Neural crest cell (in vitro differentiated cells): ENCODE results near the gene OR8S1. TPM values are rescaled to one million over a fixed set of nuclear protein-coding genes. Genes with fewer than 3 reads are reported as not detected.

Source experiments
- DNase-seq: peaks from one replicate; pipeline ENCODE4 v3.0.0; 2021; ENCODE audit warnings: low read depth, mixed read lengths, low spot score
- H3K27ac Mint-ChIP-seq: one replicate; pipeline ENCODE4 v1.8.0; 2021; ENCODE audit warnings: mild to moderate bottlenecking, mixed read lengths; ENCODE audit not compliant: unreplicated experiment
- H3K27me3 Mint-ChIP-seq: 2 replicates; pipeline ENCODE4 v1.8.0; 2021; ENCODE audit warnings: low read depth, mild to moderate bottlenecking, mixed read lengths
- H3K36me3 Mint-ChIP-seq: 2 replicates; pipeline ENCODE4 v1.8.0; 2021; ENCODE audit warnings: low read depth, mild to moderate bottlenecking, mixed read lengths
- H3K4me1 Mint-ChIP-seq: 2 replicates; pipeline ENCODE4 v1.8.0; 2021; ENCODE audit warnings: mixed read lengths
- H3K4me3 Mint-ChIP-seq: one replicate; pipeline ENCODE4 v1.8.0; 2021; ENCODE audit warnings: mild to moderate bottlenecking, mixed read lengths
- H3K9me3 Mint-ChIP-seq: 2 replicates; pipeline ENCODE4 v1.8.0; 2021; ENCODE audit warnings: mixed read lengths
- CTCF ChIP-seq: fragments of 200-600 bp; sonication (generic); conservative IDR thresholded peaks from 2 replicates; pipeline ENCODE4 v1.5.0; 2021; ENCODE audit warnings: antibody characterized with exemption, mild to moderate bottlenecking
- long read RNA-seq: library from polyadenylated mRNA; unstranded; transcript quantifications from one replicate; pipeline ENCODE4 v2.0.0, GENCODE V29; 2020
- total RNA-seq: library from RNA; stranded (reverse); gene quantifications from 2 replicates; pipeline ENCODE4 v1.2.1, GENCODE V29; 2021

Gene OR8S1, protein sequence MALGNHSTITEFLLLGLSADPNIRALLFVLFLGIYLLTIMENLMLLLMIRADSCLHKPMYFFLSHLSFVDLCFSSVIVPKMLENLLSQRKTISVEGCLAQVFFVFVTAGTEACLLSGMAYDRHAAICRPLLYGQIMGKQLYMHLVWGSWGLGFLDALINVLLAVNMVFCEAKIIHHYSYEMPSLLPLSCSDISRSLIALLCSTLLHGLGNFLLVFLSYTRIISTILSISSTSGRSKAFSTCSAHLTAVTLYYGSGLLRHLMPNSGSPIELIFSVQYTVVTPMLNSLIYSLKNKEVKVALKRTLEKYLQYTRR
- total RNA-seq = not detected in 2 replicates
- long read RNA-seq = 0 reads

DNA sequence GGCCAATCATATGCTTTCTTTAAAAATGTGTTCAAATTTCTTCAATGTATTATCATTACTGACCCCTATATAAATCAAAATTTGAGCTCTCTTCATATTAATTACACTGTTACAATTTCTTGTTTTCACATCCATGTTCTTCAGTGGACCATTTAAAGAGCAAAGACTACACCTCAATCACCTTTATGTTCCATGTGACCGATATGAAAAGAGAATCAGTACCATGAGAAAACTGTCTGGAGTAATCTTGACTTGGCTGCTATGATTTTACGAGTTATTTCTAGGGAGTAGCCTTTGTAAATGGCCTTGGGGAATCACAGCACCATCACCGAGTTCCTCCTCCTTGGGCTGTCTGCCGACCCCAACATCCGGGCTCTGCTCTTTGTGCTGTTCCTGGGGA is at the start of gene OR8S1:
OR8S1 (plus strand) TSS at position 301 of the 400 bp plus-strand sequence; CDS start at position 301, 0 bp downstream.
- DNase-seq = no peak
- no peak within 1 kb of the TSS for H3K27ac Mint-ChIP-seq
- H3K4me1 Mint-ChIP-seq = no peaks in the 10 kb centered on the region
- no peak within 1 kb of the TSS for H3K4me3 Mint-ChIP-seq
- H3K9me3 Mint-ChIP-seq = no peaks in the 10 kb centered on the region
- no peak for TF ChIP-seq CTCF
- H3K27me3 Mint-ChIP-seq = no peaks in the 10 kb centered on the region
- H3K36me3 Mint-ChIP-seq = no peaks in the 10 kb centered on the region

DNA sequence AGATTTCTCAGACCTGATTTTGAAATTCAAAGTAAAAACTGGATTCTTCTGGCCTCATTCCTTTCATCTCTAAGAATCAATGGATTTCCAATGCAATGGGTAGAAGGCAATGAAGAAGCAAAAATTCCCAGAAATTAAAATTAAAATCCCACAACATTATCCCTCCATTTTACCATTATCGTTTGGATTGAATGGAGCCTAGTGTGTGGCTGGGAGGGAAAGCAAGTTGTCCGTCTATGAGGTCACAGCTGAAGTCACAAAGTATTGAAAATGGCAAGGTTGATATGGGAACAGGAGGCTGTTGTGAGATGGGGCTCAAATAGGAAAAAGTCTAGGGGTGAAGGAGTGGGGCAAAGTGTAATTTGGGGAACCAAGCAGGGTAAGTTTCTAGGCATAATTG is 43.2 kb upstream of the OR8S1 start, which contains the start of gene C12orf54:
C12orf54 (plus strand) TSS at position 301 of the 400 bp plus-strand sequence. CDS start 799 bp downstream, outside the sequence.
- no peak within 1 kb of the TSS for H3K4me3 Mint-ChIP-seq
- no peak for TF ChIP-seq CTCF
- H3K27me3 Mint-ChIP-seq = peaks cover 29% of the 10 kb centered on the region
- no peaks in the 10 kb centered on the region for H3K4me1 Mint-ChIP-seq
- H3K9me3 Mint-ChIP-seq = peaks cover 12% of the 10 kb centered on the region
- H3K36me3 Mint-ChIP-seq = peaks cover 3% of the 10 kb centered on the region
- H3K27ac Mint-ChIP-seq = peak within 1 kb of the TSS; percentile 86
- no peak for DNase-seq

DNA sequence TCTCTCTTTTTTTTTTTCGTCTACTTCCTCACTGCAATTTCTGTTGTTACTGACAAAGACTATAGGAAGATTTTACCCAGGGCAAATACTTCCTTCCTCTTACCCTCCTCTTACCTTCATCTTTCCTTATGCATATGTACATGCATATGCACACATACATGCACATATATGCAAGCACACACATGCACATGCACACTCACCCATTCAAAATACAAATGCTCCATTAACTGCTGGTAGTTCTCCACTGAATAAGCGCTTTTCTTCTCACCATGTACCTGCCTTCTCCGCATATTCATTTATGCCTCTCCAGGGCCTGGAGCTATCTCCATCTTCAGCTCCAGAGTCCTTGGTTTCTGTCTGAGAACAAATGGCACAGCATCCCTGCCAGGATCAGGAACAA is 42.5 kb upstream of the OR8S1 start:
- DNase-seq = no peak
- H3K27me3 Mint-ChIP-seq = peaks cover 25% of the 10 kb centered on the region
- H3K4me1 Mint-ChIP-seq = no peaks in the 10 kb centered on the region
- no peak overlapping the region for H3K27ac Mint-ChIP-seq
- peaks cover 3% of the 10 kb centered on the region for H3K36me3 Mint-ChIP-seq
- H3K4me3 Mint-ChIP-seq = no peak overlapping the region
- peaks cover 10% of the 10 kb centered on the region for H3K9me3 Mint-ChIP-seq
- no peak for TF ChIP-seq CTCF

DNA sequence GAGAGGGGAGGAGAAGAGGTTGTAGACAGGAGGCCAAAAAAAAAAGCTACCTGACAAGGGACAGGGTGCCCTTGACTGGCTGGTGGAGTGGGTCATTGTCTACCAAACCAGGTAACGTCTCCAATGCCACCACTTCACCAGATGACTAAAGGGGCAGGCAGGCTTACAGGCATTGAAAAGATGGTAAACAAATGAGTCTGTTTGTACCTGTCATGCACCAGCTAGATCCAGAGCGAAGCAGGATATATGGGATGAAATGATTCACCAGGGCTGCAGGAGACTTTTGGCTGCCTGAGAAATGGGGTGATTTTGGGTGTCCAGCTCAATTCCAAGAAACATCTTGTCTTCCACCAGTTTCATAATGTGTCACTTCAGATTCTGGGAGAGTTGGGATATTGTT is 39.2 kb upstream of the OR8S1 start:
- no peak overlapping the region for H3K27ac Mint-ChIP-seq
- DNase-seq = no peak
- peaks cover 17% of the 10 kb centered on the region for H3K27me3 Mint-ChIP-seq
- no peak overlapping the region for H3K4me3 Mint-ChIP-seq
- peaks cover under 1% of the 10 kb centered on the region for H3K9me3 Mint-ChIP-seq
- H3K36me3 Mint-ChIP-seq = no peaks in the 10 kb centered on the region
- no peak for TF ChIP-seq CTCF
- H3K4me1 Mint-ChIP-seq = no peaks in the 10 kb centered on the region

DNA sequence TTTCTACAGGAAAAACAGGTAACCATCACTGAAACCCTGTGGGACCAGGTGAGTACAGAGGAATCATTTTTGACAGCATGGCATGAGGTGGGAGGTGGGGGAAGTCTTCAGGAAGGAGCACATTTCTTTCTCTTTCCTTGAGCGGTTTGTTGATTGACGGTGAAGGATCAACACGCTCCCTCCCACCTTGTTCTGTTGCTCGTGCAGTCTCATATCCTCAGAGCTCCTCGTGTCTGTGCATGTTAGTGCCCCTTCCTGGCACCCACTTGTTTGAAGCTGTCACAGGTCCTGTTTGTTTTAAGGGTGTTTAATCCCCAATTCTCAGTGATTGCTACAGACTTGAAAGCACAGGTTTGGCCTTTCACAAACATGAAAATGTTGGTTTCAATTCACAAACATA is 38.8 kb upstream of the OR8S1 start:
- TF ChIP-seq CTCF = no peak
- H3K9me3 Mint-ChIP-seq = no peaks in the 10 kb centered on the region
- no peak overlapping the region for H3K4me3 Mint-ChIP-seq
- no peak for DNase-seq
- H3K4me1 Mint-ChIP-seq = no peaks in the 10 kb centered on the region
- no peak overlapping the region for H3K27ac Mint-ChIP-seq
- H3K36me3 Mint-ChIP-seq = no peaks in the 10 kb centered on the region
- peaks cover 17% of the 10 kb centered on the region for H3K27me3 Mint-ChIP-seq
